ENCODE results near the gene ANGEL1. TPM values are rescaled to one million over a fixed set of nuclear protein-coding genes. Genes with fewer than 3 reads are reported as not detected.

The ANGEL1 gene
- polyA plus RNA-seq, 1 donor: 29.2 TPM

GRCh38 chr14:76779221-76780057, 33.2 kb downstream of the ANGEL1 start:
- no peak overlapping the region for H3K27ac ChIP-seq (ENCODE audit: low read length)
- WGBS (ENCODE audit: insufficient coverage, low lambda C conversion rate): no CpG with 5 or more reads among the region's 7 CpGs
- peaks cover 44% of the 10 kb centered on the region for H3K36me3 ChIP-seq (ENCODE audit: control insufficient read depth, insufficient read depth, low read length)
- no peaks in the 10 kb centered on the region for H3K4me1 ChIP-seq (ENCODE audit: control insufficient read depth, insufficient read depth, low read length)
- DNase-seq: no peak
- H3K9me3 ChIP-seq (ENCODE audit: control insufficient read depth, low read depth, low read length): peaks cover 4% of the 10 kb centered on the region
- H3K27me3 ChIP-seq (ENCODE audit: control insufficient read depth, insufficient read depth, low read length): no peaks in the 10 kb centered on the region
- no peak overlapping the region for H3K4me3 ChIP-seq (ENCODE audit: low read length)

- Histone ChIP-seq H3K9me3 (ENCODE audit: control insufficient read depth, low read depth, low read length) (peaks cover 4% of the 10 kb centered on the region), H3K4me1 (ENCODE audit: control insufficient read depth, insufficient read depth, low read length) (peaks cover 6% of the 10 kb centered on the region), H3K36me3 (ENCODE audit: control insufficient read depth, insufficient read depth, low read length) (peaks cover 36% of the 10 kb centered on the region), H3K27ac (ENCODE audit: low read length) (no peak overlapping the region), H3K4me3 (ENCODE audit: low read length) (no peak overlapping the region), H3K27me3 (ENCODE audit: control insufficient read depth, insufficient read depth, low read length) (no peaks in the 10 kb centered on the region)
- DNase-seq: no peak
- no CpG with 5 or more reads among the region's 16 CpGs for WGBS (ENCODE audit: insufficient coverage, low lambda C conversion rate)
Measured at GRCh38 chr14:76778546-76779215, 34.0 kb downstream of the ANGEL1 start.

- Histone ChIP-seq H3K9me3 (ENCODE audit: control insufficient read depth, low read depth, low read length) (peaks cover 4% of the 10 kb centered on the region), H3K36me3 (ENCODE audit: control insufficient read depth, insufficient read depth, low read length) (peaks cover 31% of the 10 kb centered on the region), H3K4me1 (ENCODE audit: control insufficient read depth, insufficient read depth, low read length) (peaks cover 15% of the 10 kb centered on the region), H3K27ac (ENCODE audit: low read length) (no peak overlapping the region), H3K4me3 (ENCODE audit: low read length) (no peak overlapping the region), H3K27me3 (ENCODE audit: control insufficient read depth, insufficient read depth, low read length) (no peaks in the 10 kb centered on the region)
- DNase-seq: no peak
- WGBS (ENCODE audit: insufficient coverage, low lambda C conversion rate): no CpG with 5 or more reads among the region's 9 CpGs
Measured at GRCh38 chr14:76777721-76778120, 35.0 kb downstream of the ANGEL1 start.

GRCh38 chr14:76776428-76777251, 36.0 kb downstream of the ANGEL1 start:
- Histone ChIP-seq H3K27me3 (ENCODE audit: control insufficient read depth, insufficient read depth, low read length) (no peaks in the 10 kb centered on the region), H3K4me3 (ENCODE audit: low read length) (no peak overlapping the region), H3K9me3 (ENCODE audit: control insufficient read depth, low read depth, low read length) (peaks cover 4% of the 10 kb centered on the region), H3K27ac (ENCODE audit: low read length) (no peak overlapping the region), H3K4me1 (ENCODE audit: control insufficient read depth, insufficient read depth, low read length) (peaks cover 20% of the 10 kb centered on the region), H3K36me3 (ENCODE audit: control insufficient read depth, insufficient read depth, low read length) (peaks cover 20% of the 10 kb centered on the region)
- no CpG with 5 or more reads among the region's 10 CpGs for WGBS (ENCODE audit: insufficient coverage, low lambda C conversion rate)
- DNase-seq: peak in 1 of 2 donors; percentile 23

DNA sequence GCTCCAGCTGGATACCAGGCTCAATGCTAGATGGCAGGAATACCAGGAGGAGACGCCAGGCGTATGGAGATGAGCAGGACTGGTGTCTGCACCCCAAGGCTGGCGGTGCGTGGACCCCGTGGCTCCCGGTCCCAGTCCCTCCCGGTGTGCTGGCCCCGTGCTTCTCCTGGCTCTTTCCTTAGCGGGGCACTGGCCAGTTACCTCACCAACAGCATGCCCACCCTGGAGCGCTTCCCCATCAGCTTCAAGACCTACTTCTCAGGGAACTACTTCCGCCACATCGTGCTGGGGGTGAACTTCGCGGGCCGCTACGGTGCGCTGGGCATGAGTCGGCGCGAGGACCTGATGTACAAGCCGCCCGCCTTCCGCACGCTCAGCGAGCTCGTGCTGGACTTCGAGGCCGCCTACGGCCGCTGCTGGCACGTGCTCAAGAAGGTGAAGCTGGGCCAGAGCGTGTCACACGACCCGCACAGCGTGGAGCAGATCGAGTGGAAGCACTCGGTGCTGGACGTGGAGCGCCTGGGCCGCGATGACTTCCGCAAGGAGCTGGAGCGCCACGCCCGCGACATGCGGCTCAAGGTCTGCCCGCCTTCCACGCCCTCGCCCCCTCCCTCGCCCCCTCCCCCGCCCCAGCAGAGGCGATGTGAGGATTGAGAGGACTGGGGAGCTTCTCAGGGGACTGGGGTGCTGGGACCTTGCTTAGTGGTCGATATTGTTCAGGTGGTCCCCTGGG, 36.8 kb downstream of the ANGEL1 start:
- no peak overlapping the region for H3K4me3 ChIP-seq (ENCODE audit: low read length)
- peaks cover 4% of the 10 kb centered on the region for H3K9me3 ChIP-seq (ENCODE audit: control insufficient read depth, low read depth, low read length)
- H3K4me1 ChIP-seq (ENCODE audit: control insufficient read depth, insufficient read depth, low read length): peaks cover 20% of the 10 kb centered on the region
- no peaks in the 10 kb centered on the region for H3K27me3 ChIP-seq (ENCODE audit: control insufficient read depth, insufficient read depth, low read length)
- no peak for DNase-seq
- H3K36me3 ChIP-seq (ENCODE audit: control insufficient read depth, insufficient read depth, low read length): peaks cover 14% of the 10 kb centered on the region
- WGBS (ENCODE audit: insufficient coverage, low lambda C conversion rate): no CpG with 5 or more reads among the region's 54 CpGs
- H3K27ac ChIP-seq (ENCODE audit: low read length): no peak overlapping the region

DNA sequence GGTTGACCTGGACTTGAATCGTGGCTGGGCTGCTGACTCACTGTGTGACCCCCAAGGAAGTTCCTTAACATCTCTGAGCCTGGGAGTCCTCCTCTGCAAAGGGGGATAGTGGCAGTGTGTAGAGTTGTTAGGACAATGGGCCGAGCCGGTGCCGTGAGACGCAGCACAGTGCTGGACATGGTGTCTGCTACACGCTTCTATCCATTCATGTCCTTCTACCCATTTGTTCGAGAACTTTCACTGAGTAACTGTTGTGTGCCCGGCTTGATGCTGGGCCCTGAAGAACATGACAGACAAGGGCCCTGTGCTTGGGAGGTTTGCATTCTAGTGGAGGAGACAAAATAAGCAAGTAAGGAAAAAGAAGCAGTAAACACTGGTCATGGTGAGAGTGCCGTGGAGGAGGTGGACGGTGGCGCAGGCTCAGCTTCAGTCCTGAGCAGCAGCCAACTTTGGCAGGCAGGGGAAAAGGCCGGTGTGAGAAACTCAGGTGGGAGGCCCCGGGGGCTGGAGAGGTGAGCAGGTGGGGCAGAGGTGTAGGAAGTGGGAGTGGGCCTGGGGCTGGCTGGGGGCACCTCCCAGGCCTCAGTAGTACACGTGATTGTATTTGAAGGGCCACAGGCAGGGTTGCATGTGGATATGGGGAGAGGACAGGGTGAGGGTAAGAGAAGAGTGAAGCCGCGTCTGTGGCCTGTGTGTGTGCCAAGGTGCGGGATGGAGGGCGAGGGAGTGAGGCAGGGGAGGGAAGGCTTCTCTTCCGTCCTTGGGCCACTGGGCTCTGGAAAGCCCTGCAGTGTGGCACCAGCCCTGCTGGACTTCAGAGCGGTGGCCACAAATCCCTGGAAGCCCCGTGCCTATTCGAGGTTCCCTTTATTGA, 37.6 kb downstream of the ANGEL1 start:
- Histone ChIP-seq H3K27me3 (ENCODE audit: control insufficient read depth, insufficient read depth, low read length) (peaks cover under 1% of the 10 kb centered on the region), H3K36me3 (ENCODE audit: control insufficient read depth, insufficient read depth, low read length) (peaks cover 12% of the 10 kb centered on the region), H3K9me3 (ENCODE audit: control insufficient read depth, low read depth, low read length) (peaks cover 4% of the 10 kb centered on the region), H3K4me3 (ENCODE audit: low read length) (no peak overlapping the region), H3K4me1 (ENCODE audit: control insufficient read depth, insufficient read depth, low read length) (peaks cover 20% of the 10 kb centered on the region), H3K27ac (ENCODE audit: low read length) (no peak overlapping the region)
- no CpG with 5 or more reads among the region's 22 CpGs for WGBS (ENCODE audit: insufficient coverage, low lambda C conversion rate)
- DNase-seq: no peak

- peaks cover 20% of the 10 kb centered on the region for H3K4me1 ChIP-seq (ENCODE audit: control insufficient read depth, insufficient read depth, low read length)
- no CpG with 5 or more reads among the region's 18 CpGs for WGBS (ENCODE audit: insufficient coverage, low lambda C conversion rate)
- no peak for DNase-seq
- H3K4me3 ChIP-seq (ENCODE audit: low read length): no peak overlapping the region
- H3K36me3 ChIP-seq (ENCODE audit: control insufficient read depth, insufficient read depth, low read length): peaks cover 8% of the 10 kb centered on the region
- H3K27ac ChIP-seq (ENCODE audit: low read length): no peak overlapping the region
- peaks cover 3% of the 10 kb centered on the region for H3K27me3 ChIP-seq (ENCODE audit: control insufficient read depth, insufficient read depth, low read length)
- peaks cover 4% of the 10 kb centered on the region for H3K9me3 ChIP-seq (ENCODE audit: control insufficient read depth, low read depth, low read length)
Measured at GRCh38 chr14:76773956-76774820, 38.5 kb downstream of the ANGEL1 start.

DNA sequence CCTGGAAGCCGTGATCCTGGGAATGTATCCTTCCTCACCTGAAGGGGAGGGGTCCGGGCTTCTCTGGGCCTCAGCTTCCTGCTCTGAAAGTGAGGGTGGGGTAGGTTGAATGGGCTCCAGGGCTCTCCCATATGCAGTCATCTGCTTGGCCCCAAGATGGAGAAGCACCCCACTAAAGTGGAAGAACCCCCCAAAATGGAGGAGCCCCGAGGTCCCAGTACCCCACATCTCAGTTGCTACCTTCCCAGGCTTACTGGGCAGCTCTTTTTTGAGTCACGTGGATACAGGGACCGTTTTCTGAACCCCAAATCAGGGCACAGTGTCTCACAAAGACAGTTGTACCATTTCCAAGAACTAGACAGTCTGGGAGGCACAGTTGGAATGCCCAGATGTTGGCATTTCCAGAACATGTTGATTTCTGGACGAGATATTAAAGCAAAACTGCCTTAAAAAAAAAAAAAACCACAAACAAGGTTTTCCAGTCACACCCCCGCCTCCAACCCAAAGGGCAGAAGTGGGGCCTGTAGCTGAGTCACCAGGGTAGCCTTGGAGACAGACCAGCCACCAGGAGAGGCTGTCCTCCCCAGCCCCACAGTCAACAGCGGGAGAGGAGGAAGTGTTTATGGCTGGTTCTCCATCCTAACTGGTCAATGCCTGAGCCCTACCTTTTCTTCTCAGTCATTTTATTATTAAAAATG, 39.3 kb downstream of the ANGEL1 start:
- Histone ChIP-seq H3K4me1 (ENCODE audit: control insufficient read depth, insufficient read depth, low read length) (peaks cover 20% of the 10 kb centered on the region), H3K36me3 (ENCODE audit: control insufficient read depth, insufficient read depth, low read length) (peaks cover 4% of the 10 kb centered on the region), H3K9me3 (ENCODE audit: control insufficient read depth, low read depth, low read length) (peaks cover 4% of the 10 kb centered on the region), H3K27me3 (ENCODE audit: control insufficient read depth, insufficient read depth, low read length) (peaks cover 3% of the 10 kb centered on the region), H3K27ac (ENCODE audit: low read length) (no peak overlapping the region), H3K4me3 (ENCODE audit: low read length) (no peak overlapping the region)
- peak; percentile 30 to 74 for DNase-seq
- WGBS (ENCODE audit: insufficient coverage, low lambda C conversion rate): 50% methylated on average over 2 of the region's 8 CpGs

Data from large intestine (tissue), 3 donors.